Rectal smooth muscle tissue (tissue), 1 donor: ENCODE results near the gene ARHGEF11.
"Not testable (repeated sequence)": the region's sequence is repeated elsewhere in the genome, so short reads cannot be mapped to it uniquely, and the experiment has no call there.

Experiments used
- H3K27ac ChIP-seq: one replicate; pipeline ENCODE4 v1.7.0; 2013; ENCODE audit warnings: low read depth, low read length, inconsistent platforms
- H3K27me3 ChIP-seq: one replicate; pipeline ENCODE4 v1.7.0; 2013; ENCODE audit warnings: low read length; ENCODE audit not compliant: control insufficient read depth, insufficient read depth
- H3K36me3 ChIP-seq: one replicate; pipeline ENCODE4 v1.7.0; 2013; ENCODE audit warnings: low read length; ENCODE audit not compliant: control insufficient read depth, insufficient read depth
- H3K4me1 ChIP-seq: one replicate; pipeline ENCODE4 v1.7.0; 2013; ENCODE audit warnings: low read length; ENCODE audit not compliant: control insufficient read depth, insufficient read depth
- H3K4me3 ChIP-seq: one replicate; pipeline ENCODE4 v1.7.0; 2013; ENCODE audit warnings: low read length
- H3K9ac ChIP-seq: one replicate; pipeline ENCODE4 v1.7.0; 2013; ENCODE audit warnings: low read length

The ARHGEF11 gene

GRCh38 chr1:156931211-156931952 lies 114.2 kb downstream of the ARHGEF11 start:
- Histone ChIP-seq H3K27ac (no peak overlapping the region), H3K4me1 (peaks cover 4% of the 10 kb centered on the region), H3K27me3 (peaks cover 20% of the 10 kb centered on the region), H3K9ac (no peak overlapping the region), H3K36me3 (no peaks in the 10 kb centered on the region), H3K4me3 (peak overlapping the region; percentile 43)

- H3K4me3 ChIP-seq, result no peak overlapping the region
- peaks cover 22% of the 10 kb centered on the region for H3K27me3 ChIP-seq
- H3K9ac ChIP-seq, result no peak overlapping the region
- H3K27ac ChIP-seq, result no peak overlapping the region
- peaks cover 4% of the 10 kb centered on the region for H3K4me1 ChIP-seq
- no peaks in the 10 kb centered on the region for H3K36me3 ChIP-seq
Measured at GRCh38 chr1:156930483-156930882, 115.1 kb downstream of the ARHGEF11 start.

- Histone ChIP-seq H3K27me3 (peaks cover 30% of the 10 kb centered on the region), H3K27ac (no peak overlapping the region), H3K4me3 (no peak overlapping the region), H3K4me1 (peaks cover 4% of the 10 kb centered on the region), H3K36me3 (no peaks in the 10 kb centered on the region), H3K9ac (no peak overlapping the region)
Measured at GRCh38 chr1:156929596-156930238, 115.8 kb downstream of the ARHGEF11 start.

GRCh38 chr1:156928043-156928602 lies 117.4 kb downstream of the ARHGEF11 start:
- Histone ChIP-seq H3K9ac (no peak overlapping the region), H3K27me3 (peaks cover 42% of the 10 kb centered on the region), H3K4me1 (peaks cover 4% of the 10 kb centered on the region), H3K4me3 (no peak overlapping the region), H3K36me3 (no peaks in the 10 kb centered on the region), H3K27ac (no peak overlapping the region)

GRCh38 chr1:156927215-156928042 lies 118.1 kb downstream of the ARHGEF11 start:
- H3K27ac ChIP-seq, result no peak overlapping the region
- peak overlapping the region; percentile 46 for H3K4me3 ChIP-seq
- H3K27me3 ChIP-seq, result peaks cover 47% of the 10 kb centered on the region
- no peak overlapping the region for H3K9ac ChIP-seq
- peaks cover 4% of the 10 kb centered on the region for H3K4me1 ChIP-seq
- no peaks in the 10 kb centered on the region for H3K36me3 ChIP-seq

- not testable (repeated sequence) for H3K4me3 ChIP-seq, H3K36me3 ChIP-seq, H3K4me1 ChIP-seq, H3K27ac ChIP-seq, H3K9ac ChIP-seq
- H3K27me3 ChIP-seq, result peaks cover 55% of the 10 kb centered on the region
Measured at GRCh38 chr1:156926695-156927094, 118.8 kb downstream of the ARHGEF11 start.

GRCh38 chr1:156926175-156926574 lies 119.4 kb downstream of the ARHGEF11 start:
- H3K27me3 ChIP-seq, result peaks cover 57% of the 10 kb centered on the region
- H3K27ac ChIP-seq, result no peak overlapping the region
- no peak overlapping the region for H3K9ac ChIP-seq
- no peak overlapping the region for H3K4me3 ChIP-seq
- no peaks in the 10 kb centered on the region for H3K36me3 ChIP-seq
- peaks cover under 1% of the 10 kb centered on the region for H3K4me1 ChIP-seq

- Histone ChIP-seq H3K4me3 (no peak overlapping the region), H3K27ac (no peak overlapping the region), H3K4me1 (no peaks in the 10 kb centered on the region), H3K27me3 (peaks cover 61% of the 10 kb centered on the region), H3K9ac (no peak overlapping the region), H3K36me3 (no peaks in the 10 kb centered on the region)
Measured at GRCh38 chr1:156925154-156926010, 120.2 kb downstream of the ARHGEF11 start.

GRCh38 chr1:156924478-156925153 lies 120.9 kb downstream of the ARHGEF11 start:
- Histone ChIP-seq H3K27ac (no peak overlapping the region), H3K9ac (no peak overlapping the region), H3K4me1 (no peaks in the 10 kb centered on the region), H3K27me3 (peaks cover 61% of the 10 kb centered on the region), H3K4me3 (no peak overlapping the region), H3K36me3 (no peaks in the 10 kb centered on the region)

- Histone ChIP-seq H3K36me3 (no peaks in the 10 kb centered on the region), H3K27ac (no peak overlapping the region), H3K27me3 (peaks cover 59% of the 10 kb centered on the region), H3K9ac (no peak overlapping the region), H3K4me3 (no peak overlapping the region), H3K4me1 (no peaks in the 10 kb centered on the region)
Measured at GRCh38 chr1:156923670-156924477, 121.7 kb downstream of the ARHGEF11 start.
